Choroid plexus epithelial cell (primary cell): ENCODE measurements around the gene BATF.

Experiments
- DNase-seq: peaks from one replicate; pipeline ENCODE4 v3.0.0-alpha.2; 2010; ENCODE audit warnings: low read depth
- H3K4me3 ChIP-seq: 2 replicates; pipeline ENCODE4 v1.5.1; 2011; ENCODE audit warnings: low read depth, mild to moderate bottlenecking, control low read depth, low read length, moderate library complexity
- TF ChIP-seq, protein P1 (sequence below): conservative IDR thresholded peaks from 2 replicates; pipeline ENCODE4 v1.5.1; 2011; ENCODE audit warnings: low read depth, mild to moderate bottlenecking, control low read depth, inconsistent platforms, low read length, moderate library complexity

The BATF gene

DNA sequence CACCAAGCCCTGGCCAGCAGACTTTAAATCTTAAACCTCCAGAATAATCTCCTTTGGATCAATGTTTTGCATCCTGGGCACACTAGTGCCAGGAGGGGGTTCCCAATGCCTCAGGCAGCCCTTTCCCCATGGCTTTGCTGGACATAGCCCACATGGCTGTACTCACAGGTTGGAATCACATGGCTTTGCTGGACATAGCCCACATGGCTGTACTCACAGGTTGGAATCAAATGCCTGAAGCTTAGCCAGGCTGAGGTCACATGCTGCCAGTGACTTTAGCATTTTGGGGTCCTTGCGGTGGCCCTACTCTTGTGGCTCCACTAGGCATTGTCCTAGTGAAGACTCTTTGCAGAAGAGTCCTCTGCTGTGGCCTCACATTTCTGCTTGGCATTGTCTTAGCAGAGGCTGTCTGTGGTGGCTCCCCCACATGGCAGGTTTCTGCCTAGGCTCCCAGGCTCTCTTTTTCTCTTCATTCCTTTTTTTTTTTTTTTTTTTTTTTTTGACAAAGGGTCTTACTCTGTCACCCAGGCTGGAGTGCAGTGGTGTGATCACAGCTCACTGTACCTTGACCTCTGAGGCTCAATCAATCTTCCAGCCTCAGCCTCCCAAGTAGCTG lies 69.2 kb downstream of the BATF start:
- H3K4me3 ChIP-seq = no peak overlapping the region
- DNase-seq = no peak
- TF ChIP-seq, protein P1, sequence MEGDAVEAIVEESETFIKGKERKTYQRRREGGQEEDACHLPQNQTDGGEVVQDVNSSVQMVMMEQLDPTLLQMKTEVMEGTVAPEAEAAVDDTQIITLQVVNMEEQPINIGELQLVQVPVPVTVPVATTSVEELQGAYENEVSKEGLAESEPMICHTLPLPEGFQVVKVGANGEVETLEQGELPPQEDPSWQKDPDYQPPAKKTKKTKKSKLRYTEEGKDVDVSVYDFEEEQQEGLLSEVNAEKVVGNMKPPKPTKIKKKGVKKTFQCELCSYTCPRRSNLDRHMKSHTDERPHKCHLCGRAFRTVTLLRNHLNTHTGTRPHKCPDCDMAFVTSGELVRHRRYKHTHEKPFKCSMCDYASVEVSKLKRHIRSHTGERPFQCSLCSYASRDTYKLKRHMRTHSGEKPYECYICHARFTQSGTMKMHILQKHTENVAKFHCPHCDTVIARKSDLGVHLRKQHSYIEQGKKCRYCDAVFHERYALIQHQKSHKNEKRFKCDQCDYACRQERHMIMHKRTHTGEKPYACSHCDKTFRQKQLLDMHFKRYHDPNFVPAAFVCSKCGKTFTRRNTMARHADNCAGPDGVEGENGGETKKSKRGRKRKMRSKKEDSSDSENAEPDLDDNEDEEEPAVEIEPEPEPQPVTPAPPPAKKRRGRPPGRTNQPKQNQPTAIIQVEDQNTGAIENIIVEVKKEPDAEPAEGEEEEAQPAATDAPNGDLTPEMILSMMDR = peak; percentile 32

DNA sequence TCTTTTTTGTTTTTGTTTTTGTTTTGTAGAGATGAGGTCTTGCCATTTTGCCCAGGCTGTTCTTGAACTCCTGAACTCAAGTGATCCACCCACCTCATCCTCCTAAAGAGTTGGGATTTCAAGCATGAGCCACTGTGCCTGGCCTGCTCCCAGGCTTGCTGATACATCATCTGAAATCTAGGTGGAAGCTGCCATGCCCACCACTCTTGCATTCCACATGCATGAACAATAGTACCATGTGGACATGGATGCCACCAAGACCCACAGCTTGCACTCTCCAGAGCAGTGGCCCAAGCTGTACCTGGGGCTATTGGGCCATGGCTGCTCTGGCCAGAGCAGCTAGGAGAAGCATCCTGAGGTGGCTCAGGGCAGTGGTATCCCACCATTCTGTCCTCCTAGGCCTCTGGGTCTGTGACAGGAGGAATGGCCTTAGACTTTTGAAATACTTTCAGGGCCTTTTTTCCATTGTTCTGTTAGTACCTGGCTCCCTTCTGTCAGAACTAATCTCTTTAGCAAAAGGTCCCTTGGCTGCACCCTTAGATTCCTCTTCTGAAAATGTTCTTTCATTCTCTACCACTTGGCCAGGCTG lies 69.8 kb downstream of the BATF start:
- no peak for DNase-seq
- TF ChIP-seq, protein P1 = no peak
- no peak overlapping the region for H3K4me3 ChIP-seq

DNA sequence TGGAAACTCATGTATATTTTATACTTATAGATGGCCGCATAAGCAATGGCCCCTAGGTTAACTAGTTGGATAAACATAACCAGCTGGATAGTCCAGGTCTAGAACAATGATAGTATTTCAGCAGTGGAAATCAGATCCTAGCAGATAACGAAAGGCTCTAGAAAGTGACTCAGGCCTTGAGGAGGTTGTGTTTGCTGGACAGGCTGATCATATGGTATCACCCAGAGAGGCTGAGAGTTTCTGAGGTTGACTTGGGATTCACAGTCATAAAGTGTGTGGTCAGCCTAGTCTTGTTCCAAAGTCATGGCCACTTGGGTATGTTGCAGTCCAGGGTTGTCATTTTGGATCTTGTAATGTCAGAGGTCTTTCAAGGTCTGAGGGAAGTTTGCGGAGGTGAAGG lies 73.0 kb downstream of the BATF start:
- DNase-seq = peak; percentile 51
- TF ChIP-seq, protein P1 = no peak
- no peak overlapping the region for H3K4me3 ChIP-seq
